ENCODE measurements around the gene KIAA1549.

KIAA1549 gene

GRCh38 chr7:138880881-138881578 is 100.2 kb downstream of the KIAA1549 start:
- DNase-seq: no peak

- no peak for DNase-seq
Observed at GRCh38 chr7:138879356-138879755, 101.8 kb downstream of the KIAA1549 start.

- DNase-seq: no peak
Observed at GRCh38 chr7:138878856-138879255, 102.3 kb downstream of the KIAA1549 start.

GRCh38 chr7:138878051-138878450 is 103.1 kb downstream of the KIAA1549 start:
- DNase-seq: peak in 1 of 2 donors; percentile 7

- DNase-seq: no peak
Observed at GRCh38 chr7:138876326-138876725, 104.9 kb downstream of the KIAA1549 start.

- DNase-seq: no peak
Observed at GRCh38 chr7:138875794-138876193, 105.4 kb downstream of the KIAA1549 start.

GRCh38 chr7:138873220-138873892 is 107.8 kb downstream of the KIAA1549 start:
- DNase-seq: no peak

- no peak for DNase-seq
Observed at GRCh38 chr7:138872576-138872975, 108.6 kb downstream of the KIAA1549 start.

- DNase-seq: no peak
Observed at GRCh38 chr7:138871814-138872090, 109.4 kb downstream of the KIAA1549 start.

- no peak for DNase-seq
Observed at GRCh38 chr7:138871065-138871813, 110.0 kb downstream of the KIAA1549 start.

- no peak for DNase-seq
Observed at GRCh38 chr7:138869353-138869752, 111.8 kb downstream of the KIAA1549 start.

GRCh38 chr7:138868711-138869110 is 112.5 kb downstream of the KIAA1549 start:
- DNase-seq: no peak

- no peak for DNase-seq
Observed at GRCh38 chr7:138867744-138868143, 113.4 kb downstream of the KIAA1549 start.

- DNase-seq: no peak
Observed at GRCh38 chr7:138866353-138866752, 114.8 kb downstream of the KIAA1549 start.

GRCh38 chr7:138865843-138866242 is 115.3 kb downstream of the KIAA1549 start:
- peak; percentile 32 to 38 for DNase-seq

GRCh38 chr7:138864667-138865066 is 116.5 kb downstream of the KIAA1549 start:
- DNase-seq: peak; percentile 56 to 70

GRCh38 chr7:138863931-138864330 is 117.3 kb downstream of the KIAA1549 start:
- DNase-seq: no peak

GRCh38 chr7:138861051-138861450 is 120.1 kb downstream of the KIAA1549 start:
- no peak for DNase-seq

- no peak for DNase-seq
Observed at GRCh38 chr7:138857728-138858127, 123.5 kb downstream of the KIAA1549 start.

- DNase-seq: no peak
Observed at GRCh38 chr7:138854115-138854645, 127.0 kb downstream of the KIAA1549 start.

- no peak for DNase-seq
Observed at GRCh38 chr7:138853448-138853847, 127.7 kb downstream of the KIAA1549 start.

GRCh38 chr7:138852469-138852868 is 128.7 kb downstream of the KIAA1549 start:
- no peak for DNase-seq

GRCh38 chr7:138849701-138850100 is 131.5 kb downstream of the KIAA1549 start:
- DNase-seq: no peak

All from inflammatory macrophage (primary cell).